GM12874 (cell line): Measurements from ENCODE around the gene LEMD1.

ENCODE experiments used
- TF ChIP-seq, protein P1 (sequence below): IDR thresholded peaks from 2 replicates; pipeline ENCODE4 v1.5.1; 2011; ENCODE audit warnings: low read depth, mild to moderate bottlenecking, control low read depth, low read length, moderate library complexity; ENCODE audit not compliant: insufficient read depth

The LEMD1 gene

DNA sequence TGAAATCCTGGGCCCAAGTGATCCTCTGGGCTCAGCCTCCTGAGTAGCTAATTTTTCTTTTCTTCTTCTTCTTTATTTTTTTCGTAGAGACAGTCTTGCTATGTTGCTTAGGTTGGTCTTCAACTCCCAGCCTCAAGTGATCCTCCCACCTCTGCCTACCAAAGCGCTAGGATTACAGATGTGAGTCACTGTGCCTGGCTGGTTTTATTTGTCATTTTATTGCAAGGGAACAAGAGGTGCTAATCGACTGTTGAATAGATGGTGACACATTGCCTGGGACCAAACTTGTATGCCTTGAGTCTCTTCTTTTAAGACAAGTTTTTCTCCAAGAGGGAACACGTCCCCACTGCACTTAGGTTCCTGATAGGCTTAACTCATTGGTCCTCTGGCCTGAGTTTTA lies 45.1 kb downstream of the LEMD1 start:
- TF ChIP-seq, protein P1, sequence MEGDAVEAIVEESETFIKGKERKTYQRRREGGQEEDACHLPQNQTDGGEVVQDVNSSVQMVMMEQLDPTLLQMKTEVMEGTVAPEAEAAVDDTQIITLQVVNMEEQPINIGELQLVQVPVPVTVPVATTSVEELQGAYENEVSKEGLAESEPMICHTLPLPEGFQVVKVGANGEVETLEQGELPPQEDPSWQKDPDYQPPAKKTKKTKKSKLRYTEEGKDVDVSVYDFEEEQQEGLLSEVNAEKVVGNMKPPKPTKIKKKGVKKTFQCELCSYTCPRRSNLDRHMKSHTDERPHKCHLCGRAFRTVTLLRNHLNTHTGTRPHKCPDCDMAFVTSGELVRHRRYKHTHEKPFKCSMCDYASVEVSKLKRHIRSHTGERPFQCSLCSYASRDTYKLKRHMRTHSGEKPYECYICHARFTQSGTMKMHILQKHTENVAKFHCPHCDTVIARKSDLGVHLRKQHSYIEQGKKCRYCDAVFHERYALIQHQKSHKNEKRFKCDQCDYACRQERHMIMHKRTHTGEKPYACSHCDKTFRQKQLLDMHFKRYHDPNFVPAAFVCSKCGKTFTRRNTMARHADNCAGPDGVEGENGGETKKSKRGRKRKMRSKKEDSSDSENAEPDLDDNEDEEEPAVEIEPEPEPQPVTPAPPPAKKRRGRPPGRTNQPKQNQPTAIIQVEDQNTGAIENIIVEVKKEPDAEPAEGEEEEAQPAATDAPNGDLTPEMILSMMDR, result no peak

DNA sequence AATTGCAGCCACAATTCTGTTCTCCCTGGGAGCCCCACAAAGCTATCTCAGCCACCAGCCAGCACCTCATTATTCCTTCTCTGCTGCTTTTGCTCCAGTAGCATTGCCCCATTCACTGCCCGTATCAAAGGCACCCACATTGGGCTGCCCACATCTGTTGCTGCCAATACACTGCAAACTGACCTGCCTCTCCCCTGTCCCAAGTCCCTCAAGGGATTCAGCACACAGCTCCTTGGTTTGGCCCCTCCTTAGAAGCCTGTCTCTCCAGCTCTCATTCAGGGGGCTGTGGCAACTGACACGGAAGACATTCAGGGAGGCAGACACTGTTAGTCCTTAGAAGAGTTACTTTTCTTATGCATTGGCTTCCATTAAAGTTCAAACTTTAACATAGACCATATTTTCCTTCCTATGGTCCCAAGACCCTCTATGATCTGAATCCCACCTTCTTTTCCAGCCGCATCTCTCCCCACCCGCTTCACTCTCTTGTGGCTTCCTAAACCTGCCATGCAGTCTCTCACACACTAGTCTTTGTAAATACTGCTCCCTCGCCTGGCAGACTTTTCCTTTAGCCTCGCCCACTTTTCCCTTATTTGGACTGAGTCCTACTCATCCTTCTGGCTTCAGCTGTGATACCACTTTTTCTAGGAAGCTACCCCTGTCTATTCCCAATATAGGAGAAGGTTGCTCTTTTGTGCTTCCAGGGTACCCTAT lies 45.9 kb downstream of the LEMD1 start:
- TF ChIP-seq, protein P1, result no peak

DNA sequence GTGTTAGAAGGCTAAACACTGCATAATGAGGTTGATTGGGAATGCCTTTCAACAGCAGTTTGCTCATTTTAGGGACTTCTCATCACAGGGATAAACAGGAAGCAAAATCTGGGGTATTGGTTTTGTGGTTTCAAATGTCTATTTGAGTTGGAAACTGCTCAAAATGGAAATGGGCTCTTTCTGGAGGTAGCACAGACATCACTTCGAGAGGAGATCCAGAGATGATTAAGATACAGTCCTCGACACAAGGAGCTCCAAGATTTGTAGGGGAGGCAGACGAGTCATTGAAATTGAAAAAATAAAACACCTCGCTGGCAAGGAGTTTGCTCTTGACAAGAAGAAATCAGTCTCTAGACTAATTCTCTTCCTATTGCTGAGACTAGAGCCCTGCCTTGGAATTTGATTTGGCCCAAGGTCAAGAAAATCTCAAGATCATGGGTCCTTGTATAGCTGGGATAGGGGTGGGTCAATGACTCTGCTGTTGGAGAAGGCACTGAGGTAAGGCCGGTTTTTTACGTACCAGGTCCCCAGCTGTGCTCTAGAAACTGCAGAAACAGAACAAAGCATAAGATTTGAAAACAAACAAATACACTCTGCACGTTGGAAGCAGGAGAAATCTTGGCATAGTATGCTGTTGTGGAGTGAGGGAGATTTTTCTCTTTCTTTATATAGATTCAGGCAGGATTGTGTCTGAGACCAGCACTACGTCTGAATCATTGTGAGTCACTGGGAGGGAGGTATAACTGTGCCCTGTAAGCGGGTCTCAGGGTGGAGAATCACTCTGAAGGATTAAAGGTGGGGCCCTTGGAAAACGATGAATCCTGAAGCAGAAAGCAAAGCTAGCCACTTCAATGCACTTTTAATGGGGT lies 47.4 kb downstream of the LEMD1 start:
- TF ChIP-seq, protein P1, result no peak

DNA sequence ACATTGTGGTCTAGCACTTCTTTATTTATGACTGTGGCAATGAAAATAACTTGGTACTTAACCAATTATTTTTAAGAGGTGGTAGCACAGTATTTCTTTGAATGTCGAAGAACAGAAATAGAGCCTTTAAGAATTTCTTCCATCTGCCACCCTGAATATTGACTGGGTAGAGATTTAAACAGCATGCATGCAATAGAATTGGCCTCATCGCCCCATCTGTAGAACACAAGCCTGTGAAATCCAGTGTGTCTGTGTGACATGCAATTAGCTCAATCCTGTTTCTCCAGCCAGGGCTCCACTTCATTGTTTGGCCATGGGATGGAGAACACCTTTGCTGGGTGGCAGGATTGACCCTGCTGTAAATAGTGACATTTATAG lies 48.1 kb downstream of the LEMD1 start:
- TF ChIP-seq, protein P1, result no peak

- TF ChIP-seq, protein P1, result no peak
Measured at GRCh38 chr1:205373022-205373797, 48.6 kb downstream of the LEMD1 start.

DNA sequence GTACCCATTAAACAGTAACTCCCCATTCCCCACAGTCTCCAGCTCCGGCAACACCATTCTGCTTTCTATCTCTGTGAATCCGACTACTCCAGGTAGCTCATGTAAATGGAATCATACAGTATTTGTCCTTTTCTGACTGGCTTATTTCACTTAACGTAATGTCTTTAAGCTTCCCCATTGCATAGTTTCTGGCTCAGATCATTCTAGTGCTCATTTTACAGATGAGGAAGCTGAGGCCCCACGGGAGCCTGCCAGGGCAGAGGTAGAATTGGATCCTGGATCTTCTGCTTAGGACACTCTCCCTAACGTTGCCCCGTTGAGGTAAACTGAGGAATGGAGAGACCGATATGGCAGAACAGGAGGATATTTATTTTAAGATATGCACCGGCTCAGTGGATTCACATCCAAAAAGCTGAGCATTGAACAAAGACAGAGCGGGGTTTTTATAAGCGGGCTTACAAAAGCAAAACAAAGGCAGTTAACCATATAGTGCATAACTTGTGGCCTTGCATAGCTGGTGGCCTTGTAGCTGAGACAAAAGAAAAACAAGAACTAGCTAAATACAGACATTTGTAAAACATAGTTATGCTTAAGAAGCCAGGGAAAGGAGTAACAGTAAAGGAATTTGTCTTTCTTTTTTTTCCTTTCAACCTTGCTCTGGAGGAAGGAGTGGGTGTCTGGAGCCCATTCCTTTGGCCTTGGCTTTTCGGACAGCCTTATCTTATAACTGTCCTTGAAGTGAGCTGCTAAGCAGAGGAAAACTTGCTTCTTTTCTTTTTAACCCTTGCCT lies 49.8 kb downstream of the LEMD1 start:
- TF ChIP-seq, protein P1, result no peak
